Tibial nerve (tissue), 4 donors: ENCODE data around the gene OSBPL6.

Source experiments
- CTCF ChIP-seq, 5 experiments: fragments of 200-600 bp in 3 of 5; fragments of 450-650 bp in 2 of 5; sonication (generic) in 3 of 5; IDR thresholded peaks; one replicate each; pipeline ENCODE4 v1.5.1; 2016 to 2019; ENCODE audit warnings: antibody characterized with exemption in 5 of 5, mild to moderate bottlenecking in 3 of 5, moderate library complexity in 2 of 5
- EP300 ChIP-seq, 2 donors: sonication (generic); formaldehyde crosslinking; IDR thresholded peaks; one replicate each; pipeline ENCODE4 v1.6.1; 2017; ENCODE audit warnings: antibody characterized with exemption in 2 of 2, mild to moderate bottlenecking in 1 of 2

- TF ChIP-seq CTCF (IDR thresholded peaks at IDR 0.05) = no peak
- TF ChIP-seq EP300 (IDR thresholded peaks at IDR 0.05) = no peak
Measured at GRCh38 chr2:178187861-178188260, 6.5 kb upstream of the OSBPL6 start.
